OCI-LY1 (cell line): ENCODE results near the gene PRAF2.

Experiments used
- CTCF ChIP-seq: fragments of 200-600 bp; sonication (generic), shearing (Covaris generic); IDR thresholded peaks from 2 replicates; pipeline ENCODE4 v1.5.1; 2017; ENCODE audit warnings: mild to moderate bottlenecking, antibody characterized with exemption, low read length, moderate library complexity, mixed read lengths
- EZH2 ChIP-seq: fragments of 200-600 bp; sonication (generic), shearing (Covaris generic); IDR thresholded peaks from 2 replicates; pipeline ENCODE4 v1.8.0; 2017; ENCODE audit warnings: borderline replicate concordance, mixed run types, mild to moderate bottlenecking, antibody characterized with exemption, low read length, moderate library complexity, mixed read lengths

GRCh38 chrX:49041744-49042580, 31.8 kb downstream of the PRAF2 start:
- TF ChIP-seq CTCF: no peak
- TF ChIP-seq EZH2: no peak
